Measurements from ENCODE around the gene KCNJ16.

Gene KCNJ16

DNA sequence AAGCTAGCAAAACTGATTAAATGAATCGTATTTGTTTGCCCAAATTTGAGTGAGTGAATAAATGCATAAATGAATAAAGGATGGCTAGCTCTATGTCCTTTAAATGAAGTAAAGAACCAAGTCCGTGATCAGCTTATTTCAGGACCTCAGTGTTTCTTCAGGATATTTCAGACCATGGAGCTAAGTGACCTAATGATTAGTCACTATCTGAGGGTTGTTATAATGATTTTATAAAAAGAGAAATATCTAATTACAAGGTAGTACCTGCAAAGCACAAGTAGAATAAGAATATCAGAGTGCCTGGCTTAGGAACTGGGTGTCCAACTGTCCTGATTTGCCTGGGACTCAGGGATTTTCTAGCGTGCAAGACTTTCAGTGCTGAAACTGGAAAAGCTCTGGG lies 106.8 kb downstream of the KCNJ16 start:
- TF ChIP-seq, protein P1, sequence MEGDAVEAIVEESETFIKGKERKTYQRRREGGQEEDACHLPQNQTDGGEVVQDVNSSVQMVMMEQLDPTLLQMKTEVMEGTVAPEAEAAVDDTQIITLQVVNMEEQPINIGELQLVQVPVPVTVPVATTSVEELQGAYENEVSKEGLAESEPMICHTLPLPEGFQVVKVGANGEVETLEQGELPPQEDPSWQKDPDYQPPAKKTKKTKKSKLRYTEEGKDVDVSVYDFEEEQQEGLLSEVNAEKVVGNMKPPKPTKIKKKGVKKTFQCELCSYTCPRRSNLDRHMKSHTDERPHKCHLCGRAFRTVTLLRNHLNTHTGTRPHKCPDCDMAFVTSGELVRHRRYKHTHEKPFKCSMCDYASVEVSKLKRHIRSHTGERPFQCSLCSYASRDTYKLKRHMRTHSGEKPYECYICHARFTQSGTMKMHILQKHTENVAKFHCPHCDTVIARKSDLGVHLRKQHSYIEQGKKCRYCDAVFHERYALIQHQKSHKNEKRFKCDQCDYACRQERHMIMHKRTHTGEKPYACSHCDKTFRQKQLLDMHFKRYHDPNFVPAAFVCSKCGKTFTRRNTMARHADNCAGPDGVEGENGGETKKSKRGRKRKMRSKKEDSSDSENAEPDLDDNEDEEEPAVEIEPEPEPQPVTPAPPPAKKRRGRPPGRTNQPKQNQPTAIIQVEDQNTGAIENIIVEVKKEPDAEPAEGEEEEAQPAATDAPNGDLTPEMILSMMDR (IDR thresholded peaks at IDR 0.05; ENCODE audit: extremely low read depth, missing control alignments): no peak
- DNase-seq (ENCODE audit: low spot score): no peak

DNA sequence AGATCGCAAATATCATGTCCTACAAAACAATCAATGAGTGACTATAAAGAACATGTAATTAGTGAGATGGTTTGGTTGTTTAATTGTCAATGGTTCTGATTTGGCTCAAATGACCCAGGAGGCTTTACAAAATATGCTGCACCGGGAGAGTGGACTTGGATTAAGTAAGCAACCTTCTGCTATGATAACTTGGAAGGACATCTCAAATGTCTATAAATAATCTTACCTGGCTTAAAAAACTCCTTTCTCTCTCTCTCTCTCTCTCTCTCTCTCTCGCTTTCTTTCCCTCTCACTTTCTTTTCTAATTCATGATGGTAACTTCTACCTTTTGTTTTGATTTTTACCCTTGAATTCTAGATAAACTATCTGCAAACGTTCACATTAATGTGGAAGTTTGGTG lies 108.5 kb downstream of the KCNJ16 start:
- DNase-seq (ENCODE audit: low spot score): no peak
- TF ChIP-seq, protein P1 (IDR thresholded peaks at IDR 0.05; ENCODE audit: extremely low read depth, missing control alignments): no peak

DNA sequence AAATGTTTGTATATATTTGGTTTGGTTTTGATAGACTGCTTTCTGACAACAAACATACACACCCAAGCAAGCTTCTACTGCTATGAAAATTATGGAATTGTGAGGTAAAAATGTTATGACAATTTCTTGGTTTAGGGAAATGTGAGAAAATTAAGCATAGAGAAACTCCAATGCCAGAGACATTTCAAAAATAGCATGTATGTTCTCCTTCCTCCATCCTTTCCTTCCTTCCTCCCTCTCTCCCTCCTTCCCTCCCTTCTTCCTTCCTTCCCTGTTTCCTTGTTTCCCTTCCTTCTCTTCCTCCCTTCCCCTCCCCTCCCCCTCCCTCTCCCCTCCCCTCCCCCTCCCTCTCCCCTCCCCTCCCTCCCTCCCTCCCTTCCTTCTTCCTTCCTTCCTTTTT lies 109.2 kb downstream of the KCNJ16 start:
- no peak for DNase-seq (ENCODE audit: low spot score)
- TF ChIP-seq, protein P1 (IDR thresholded peaks at IDR 0.05; ENCODE audit: extremely low read depth, missing control alignments): no peak

DNA sequence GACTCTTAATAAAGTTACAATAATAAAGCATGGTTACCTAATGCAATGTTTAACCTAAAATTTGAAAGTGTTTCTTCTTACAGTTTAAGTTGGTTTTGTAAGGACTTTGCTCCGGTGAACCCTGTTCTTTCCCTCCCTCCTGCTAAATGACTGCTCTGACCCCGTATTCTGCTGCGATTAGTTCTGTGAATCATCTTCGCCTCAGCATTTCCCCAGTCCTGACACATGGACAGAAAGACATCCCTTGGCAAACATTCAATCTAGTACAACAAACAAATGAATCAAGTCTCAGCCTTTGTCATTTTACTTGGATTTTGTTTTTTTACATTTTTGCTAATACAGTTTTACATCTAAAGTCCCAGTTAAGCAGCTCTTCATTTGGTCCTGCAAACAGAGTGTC lies 109.7 kb downstream of the KCNJ16 start:
- no peak for DNase-seq (ENCODE audit: low spot score)

More for the DNA sequence above, 109.7 kb downstream of the KCNJ16 start:
- TF ChIP-seq, protein P1 (IDR thresholded peaks at IDR 0.05; ENCODE audit: extremely low read depth, missing control alignments): no peak
